HEK293 (cell line): ENCODE measurements around the gene L3MBTL3.

Source experiments
- ZBTB17 ChIP-seq: fragments of 450-650 bp; formaldehyde crosslinking; IDR thresholded peaks from 2 replicates; pipeline ENCODE4 v1.5.1; 2016; ENCODE audit warnings: missing biosample characterization, missing genetic modification characterization
- ZBTB20 ChIP-seq: fragments of 450-650 bp; formaldehyde crosslinking; IDR thresholded peaks from 2 replicates; pipeline ENCODE4 v1.5.1; 2016; ENCODE audit warnings: missing biosample characterization, missing genetic modification characterization
- ZBTB21 ChIP-seq: fragments of 450-650 bp; formaldehyde crosslinking; IDR thresholded peaks from 2 replicates; pipeline ENCODE4 v1.5.1; 2017; ENCODE audit warnings: missing biosample characterization, missing genetic modification characterization
- ZBTB7A ChIP-seq: fragments of 450-650 bp; formaldehyde crosslinking; IDR thresholded peaks from 2 replicates; pipeline ENCODE4 v1.5.1; 2016; ENCODE audit warnings: low read depth, missing biosample characterization, missing genetic modification characterization
- ZIC2 ChIP-seq: fragments of 450-650 bp; formaldehyde crosslinking; IDR thresholded peaks from 2 replicates; pipeline ENCODE4 v1.5.1; 2016; ENCODE audit warnings: missing biosample characterization, missing genetic modification characterization
- ZNF121 ChIP-seq: fragments of 450-650 bp; formaldehyde crosslinking; IDR thresholded peaks from 2 replicates; pipeline ENCODE4 v1.5.1; 2016; ENCODE audit warnings: missing biosample characterization, missing genetic modification characterization
- ZNF175 ChIP-seq: fragments of 450-650 bp; formaldehyde crosslinking; IDR thresholded peaks from 2 replicates; pipeline ENCODE4 v1.5.1; 2016; ENCODE audit warnings: missing biosample characterization, missing genetic modification characterization
- ZNF18 ChIP-seq: fragments of 450-650 bp; formaldehyde crosslinking; IDR thresholded peaks from 2 replicates; pipeline ENCODE4 v1.5.1; 2016; ENCODE audit warnings: missing biosample characterization, missing genetic modification characterization
- ZNF19 ChIP-seq: fragments of 450-650 bp; formaldehyde crosslinking; IDR thresholded peaks from 2 replicates; pipeline ENCODE4; 2016; ENCODE audit warnings: missing biosample characterization, missing genetic modification characterization, low read depth
- ZNF214 ChIP-seq: fragments of 450-650 bp; formaldehyde crosslinking; IDR thresholded peaks from 2 replicates; pipeline ENCODE4 v1.5.1; 2017; ENCODE audit warnings: missing biosample characterization, mild to moderate bottlenecking, missing genetic modification characterization, borderline replicate concordance
- ZNF23 ChIP-seq: fragments of 450-650 bp; formaldehyde crosslinking; IDR thresholded peaks from 2 replicates; pipeline ENCODE4 v1.5.1; 2016; ENCODE audit warnings: missing biosample characterization, missing genetic modification characterization, borderline replicate concordance
- ZNF311 ChIP-seq: fragments of 450-650 bp; formaldehyde crosslinking; IDR thresholded peaks from 2 replicates; pipeline ENCODE4 v1.5.1; 2017; ENCODE audit warnings: missing biosample characterization, missing genetic modification characterization, borderline replicate concordance
- ZNF404 ChIP-seq: fragments of 450-650 bp; formaldehyde crosslinking; IDR thresholded peaks from 2 replicates; pipeline ENCODE4 v1.5.1; 2017; ENCODE audit warnings: missing biosample characterization, missing genetic modification characterization
- ZNF423 ChIP-seq: fragments of 450-650 bp; formaldehyde crosslinking; IDR thresholded peaks from 2 replicates; pipeline ENCODE4 v1.5.1; 2016; ENCODE audit warnings: missing biosample characterization, missing genetic modification characterization
- ZNF433 ChIP-seq: fragments of 450-650 bp; formaldehyde crosslinking; IDR thresholded peaks from 2 replicates; pipeline ENCODE4 v1.5.1; 2016; ENCODE audit warnings: missing biosample characterization, missing genetic modification characterization, low read depth
- ZNF560 ChIP-seq: fragments of 450-650 bp; formaldehyde crosslinking; IDR thresholded peaks from 2 replicates; pipeline ENCODE4 v1.5.1; 2017; ENCODE audit warnings: missing biosample characterization, missing genetic modification characterization, borderline replicate concordance
- ZNF585B ChIP-seq: fragments of 450-650 bp; formaldehyde crosslinking; IDR thresholded peaks from 2 replicates; pipeline ENCODE4 v1.5.1; 2016; ENCODE audit warnings: missing biosample characterization, missing genetic modification characterization
- ZNF596 ChIP-seq: fragments of 450-650 bp; IDR thresholded peaks from 2 replicates; pipeline ENCODE4 v1.5.0; 2018; ENCODE audit warnings: missing biosample characterization, mild to moderate bottlenecking, missing genetic modification characterization, moderate library complexity
- ZNF624 ChIP-seq: fragments of 450-650 bp; formaldehyde crosslinking; IDR thresholded peaks from 2 replicates; pipeline ENCODE4 v1.5.1; 2017; ENCODE audit warnings: missing biosample characterization, missing genetic modification characterization
- ZNF660 ChIP-seq: fragments of 450-650 bp; IDR thresholded peaks from 2 replicates; pipeline ENCODE4 v1.5.1; 2018; ENCODE audit warnings: missing biosample characterization, mild to moderate bottlenecking, missing genetic modification characterization
- ZNF701 ChIP-seq: fragments of 450-650 bp; formaldehyde crosslinking; IDR thresholded peaks from 2 replicates; pipeline ENCODE4 v1.5.1; 2016; ENCODE audit warnings: missing biosample characterization, missing genetic modification characterization
- ZNF776 ChIP-seq: fragments of 450-650 bp; formaldehyde crosslinking; IDR thresholded peaks from 2 replicates; pipeline ENCODE4 v1.5.0; 2017; ENCODE audit warnings: missing biosample characterization, missing genetic modification characterization, borderline replicate concordance
- ZNF777 ChIP-seq: fragments of 450-650 bp; formaldehyde crosslinking; IDR thresholded peaks from 2 replicates; pipeline ENCODE4 v1.5.1; 2017; ENCODE audit warnings: missing biosample characterization, missing genetic modification characterization, borderline replicate concordance
- ZNF837 ChIP-seq: fragments of 450-650 bp; formaldehyde crosslinking; IDR thresholded peaks from 2 replicates; pipeline ENCODE4 v1.5.1; 2016; ENCODE audit warnings: missing biosample characterization, missing genetic modification characterization
- ZSCAN23 ChIP-seq: fragments of 450-650 bp; formaldehyde crosslinking; IDR thresholded peaks from 2 replicates; pipeline ENCODE4 v1.5.1; 2016; ENCODE audit warnings: missing biosample characterization, missing genetic modification characterization
- TF ChIP-seq, protein P1 (sequence below): fragments of 450-650 bp; formaldehyde crosslinking; IDR thresholded peaks from 2 replicates; pipeline ENCODE4 v1.5.1; 2016; ENCODE audit warnings: missing biosample characterization, missing genetic modification characterization
- TF ChIP-seq, protein P2 (sequence below): fragments of 450-650 bp; formaldehyde crosslinking; IDR thresholded peaks from 2 replicates; pipeline ENCODE4 v1.5.1; 2016; ENCODE audit warnings: missing biosample characterization, missing genetic modification characterization
- TF ChIP-seq, protein P3 (sequence below): fragments of 450-650 bp; formaldehyde crosslinking; IDR thresholded peaks from 2 replicates; pipeline ENCODE4 v1.5.1; 2016; ENCODE audit warnings: missing biosample characterization, missing genetic modification characterization, low read depth
- TF ChIP-seq, protein P4 (sequence below): fragments of 450-650 bp; formaldehyde crosslinking; IDR thresholded peaks from 2 replicates; pipeline ENCODE4 v1.5.1; 2016; ENCODE audit warnings: missing biosample characterization, missing genetic modification characterization, low read depth
- TF ChIP-seq, protein P5 (sequence below): fragments of 450-650 bp; formaldehyde crosslinking; IDR thresholded peaks from 2 replicates; pipeline ENCODE4 v1.5.1; 2016; ENCODE audit warnings: missing biosample characterization, missing genetic modification characterization

The L3MBTL3 gene

GRCh38 chr6:130018292-130018743 is at the start of gene L3MBTL3 (continued):
- TF ChIP-seq ZNF433 (tag by site-specific recombination) (no peak), ZNF214 (tag by site-specific recombination) (no peak), ZBTB21 (tag by site-specific recombination) (no peak), ZBTB7A (tag by site-specific recombination) (no peak), ZBTB20 (tag by site-specific recombination) (peak; percentile 62; the same call in 1 of the 2 replicates), ZNF121 (no peak), ZIC2 (tag by site-specific recombination) (0 out of 2 replicates have a peak, but pooled peaks have one; percentile 24), ZNF311 (tag by site-specific recombination) (no peak), ZNF660 (tag by site-specific recombination) (no peak), ZNF701 (tag by site-specific recombination) (no peak), ZNF624 (no peak), ZBTB17 (peak; percentile 68), ZNF404 (tag by site-specific recombination) (no peak), ZNF423 (tag by site-specific recombination) (no peak), ZNF585B (tag by site-specific recombination) (no peak), ZNF18 (tag by site-specific recombination) (no peak), ZNF175 (tag by site-specific recombination) (no peak), ZNF19 (no peak), ZNF777 (tag by site-specific recombination) (no peak), ZNF837 (tag by site-specific recombination) (no peak), ZNF776 (tag by site-specific recombination) (no peak), ZNF560 (peak; percentile 67; the same call in 1 of the 2 replicates), ZNF23 (no peak), ZNF596 (no peak), ZSCAN23 (no peak)
- TF ChIP-seq, protein P1, sequence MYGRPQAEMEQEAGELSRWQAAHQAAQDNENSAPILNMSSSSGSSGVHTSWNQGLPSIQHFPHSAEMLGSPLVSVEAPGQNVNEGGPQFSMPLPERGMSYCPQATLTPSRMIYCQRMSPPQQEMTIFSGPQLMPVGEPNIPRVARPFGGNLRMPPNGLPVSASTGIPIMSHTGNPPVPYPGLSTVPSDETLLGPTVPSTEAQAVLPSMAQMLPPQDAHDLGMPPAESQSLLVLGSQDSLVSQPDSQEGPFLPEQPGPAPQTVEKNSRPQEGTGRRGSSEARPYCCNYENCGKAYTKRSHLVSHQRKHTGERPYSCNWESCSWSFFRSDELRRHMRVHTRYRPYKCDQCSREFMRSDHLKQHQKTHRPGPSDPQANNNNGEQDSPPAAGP, result no peak
- TF ChIP-seq, protein P2, sequence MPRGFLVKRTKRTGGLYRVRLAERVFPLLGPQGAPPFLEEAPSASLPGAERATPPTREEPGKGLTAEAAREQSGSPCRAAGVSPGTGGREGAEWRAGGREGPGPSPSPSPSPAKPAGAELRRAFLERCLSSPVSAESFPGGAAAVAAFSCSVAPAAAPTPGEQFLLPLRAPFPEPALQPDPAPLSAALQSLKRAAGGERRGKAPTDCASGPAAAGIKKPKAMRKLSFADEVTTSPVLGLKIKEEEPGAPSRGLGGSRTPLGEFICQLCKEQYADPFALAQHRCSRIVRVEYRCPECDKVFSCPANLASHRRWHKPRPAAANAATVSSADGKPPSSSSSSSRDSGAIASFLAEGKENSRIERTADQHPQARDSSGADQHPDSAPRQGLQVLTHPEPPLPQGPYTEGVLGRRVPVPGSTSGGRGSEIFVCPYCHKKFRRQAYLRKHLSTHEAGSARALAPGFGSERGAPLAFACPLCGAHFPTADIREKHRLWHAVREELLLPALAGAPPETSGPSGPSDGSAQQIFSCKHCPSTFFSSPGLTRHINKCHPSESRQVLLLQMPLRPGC (tag by site-specific recombination), result no peak
- TF ChIP-seq, protein P3, sequence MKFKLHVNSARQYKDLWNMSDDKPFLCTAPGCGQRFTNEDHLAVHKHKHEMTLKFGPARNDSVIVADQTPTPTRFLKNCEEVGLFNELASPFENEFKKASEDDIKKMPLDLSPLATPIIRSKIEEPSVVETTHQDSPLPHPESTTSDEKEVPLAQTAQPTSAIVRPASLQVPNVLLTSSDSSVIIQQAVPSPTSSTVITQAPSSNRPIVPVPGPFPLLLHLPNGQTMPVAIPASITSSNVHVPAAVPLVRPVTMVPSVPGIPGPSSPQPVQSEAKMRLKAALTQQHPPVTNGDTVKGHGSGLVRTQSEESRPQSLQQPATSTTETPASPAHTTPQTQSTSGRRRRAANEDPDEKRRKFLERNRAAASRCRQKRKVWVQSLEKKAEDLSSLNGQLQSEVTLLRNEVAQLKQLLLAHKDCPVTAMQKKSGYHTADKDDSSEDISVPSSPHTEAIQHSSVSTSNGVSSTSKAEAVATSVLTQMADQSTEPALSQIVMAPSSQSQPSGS (tag by site-specific recombination), result no peak
- TF ChIP-seq, protein P4, sequence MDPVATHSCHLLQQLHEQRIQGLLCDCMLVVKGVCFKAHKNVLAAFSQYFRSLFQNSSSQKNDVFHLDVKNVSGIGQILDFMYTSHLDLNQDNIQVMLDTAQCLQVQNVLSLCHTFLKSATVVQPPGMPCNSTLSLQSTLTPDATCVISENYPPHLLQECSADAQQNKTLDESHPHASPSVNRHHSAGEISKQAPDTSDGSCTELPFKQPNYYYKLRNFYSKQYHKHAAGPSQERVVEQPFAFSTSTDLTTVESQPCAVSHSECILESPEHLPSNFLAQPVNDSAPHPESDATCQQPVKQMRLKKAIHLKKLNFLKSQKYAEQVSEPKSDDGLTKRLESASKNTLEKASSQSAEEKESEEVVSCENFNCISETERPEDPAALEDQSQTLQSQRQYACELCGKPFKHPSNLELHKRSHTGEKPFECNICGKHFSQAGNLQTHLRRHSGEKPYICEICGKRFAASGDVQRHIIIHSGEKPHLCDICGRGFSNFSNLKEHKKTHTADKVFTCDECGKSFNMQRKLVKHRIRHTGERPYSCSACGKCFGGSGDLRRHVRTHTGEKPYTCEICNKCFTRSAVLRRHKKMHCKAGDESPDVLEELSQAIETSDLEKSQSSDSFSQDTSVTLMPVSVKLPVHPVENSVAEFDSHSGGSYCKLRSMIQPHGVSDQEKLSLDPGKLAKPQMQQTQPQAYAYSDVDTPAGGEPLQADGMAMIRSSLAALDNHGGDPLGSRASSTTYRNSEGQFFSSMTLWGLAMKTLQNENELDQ, result no peak
- TF ChIP-seq, protein P5, sequence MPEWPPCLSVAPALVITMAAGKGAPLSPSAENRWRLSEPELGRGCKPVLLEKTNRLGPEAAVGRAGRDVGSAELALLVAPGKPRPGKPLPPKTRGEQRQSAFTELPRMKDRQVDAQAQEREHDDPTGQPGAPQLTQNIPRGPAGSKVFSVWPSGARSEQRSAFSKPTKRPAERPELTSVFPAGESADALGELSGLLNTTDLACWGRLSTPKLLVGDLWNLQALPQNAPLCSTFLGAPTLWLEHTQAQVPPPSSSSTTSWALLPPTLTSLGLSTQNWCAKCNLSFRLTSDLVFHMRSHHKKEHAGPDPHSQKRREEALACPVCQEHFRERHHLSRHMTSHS (tag by site-specific recombination), result no peak
